AG10803 (cell line): Measurements from ENCODE around the gene BCL6.
A peak's percentile ranks its signal among the peaks of the same experiment; 100 is the strongest.

Experiments used
- DNase-seq: peaks from one replicate; pipeline ENCODE4 v3.0.0; 2010; ENCODE audit warnings: low read depth
- H3K4me3 ChIP-seq: 2 replicates; pipeline ENCODE4 v1.5.1; 2011; ENCODE audit warnings: mild to moderate bottlenecking, low read length, control low read depth
- CTCF ChIP-seq: conservative IDR thresholded peaks from 2 replicates; pipeline ENCODE4 v1.5.1; 2011; ENCODE audit warnings: mild to moderate bottlenecking, low read length, control low read depth, inconsistent platforms

BCL6 gene

GRCh38 chr3:187696021-187696420 lies 49.2 kb downstream of the BCL6 start:
- no peak for TF ChIP-seq CTCF
- DNase-seq, result no peak
- H3K4me3 ChIP-seq, result no peak overlapping the region

- no peak overlapping the region for H3K4me3 ChIP-seq
- DNase-seq, result no peak
These were observed 49.8 kb downstream of the BCL6 start for GRCh38 chr3:187695449-187695848.

GRCh38 chr3:187694801-187695200 lies 50.5 kb downstream of the BCL6 start:
- TF ChIP-seq CTCF, result no peak
- peak; percentile 10 for DNase-seq
- no peak overlapping the region for H3K4me3 ChIP-seq

More at GRCh38 chr3:187695449-187695848, 49.8 kb downstream of the BCL6 start:
- no peak for TF ChIP-seq CTCF

- H3K4me3 ChIP-seq, result no peak overlapping the region
- TF ChIP-seq CTCF, result no peak
- DNase-seq, result no peak
These were observed 51.8 kb downstream of the BCL6 start for GRCh38 chr3:187693431-187693830.

- DNase-seq, result peak; percentile 49
- H3K4me3 ChIP-seq, result no peak overlapping the region
- TF ChIP-seq CTCF, result no peak
These were observed 55.3 kb downstream of the BCL6 start for GRCh38 chr3:187689984-187690383.

GRCh38 chr3:187686621-187687273 lies 58.5 kb downstream of the BCL6 start:
- no peak for DNase-seq
- TF ChIP-seq CTCF, result no peak

GRCh38 chr3:187685948-187686347 lies 59.3 kb downstream of the BCL6 start:
- no peak for TF ChIP-seq CTCF

More at GRCh38 chr3:187686621-187687273, 58.5 kb downstream of the BCL6 start:
- H3K4me3 ChIP-seq, result no peak overlapping the region

More at GRCh38 chr3:187685948-187686347, 59.3 kb downstream of the BCL6 start:
- DNase-seq, result no peak
- no peak overlapping the region for H3K4me3 ChIP-seq
